Duodenal mucosa (tissue), 2 donors: ENCODE measurements around the gene ABHD6.

Experiments used
- H3K27ac ChIP-seq: one replicate; pipeline ENCODE4 v1.7.0; 2013; ENCODE audit warnings: low read depth, low read length
- H3K27me3 ChIP-seq, 2 donors: one replicate each; pipeline ENCODE4 v1.7.0; 2013; ENCODE audit warnings: low read length in 2 of 2, control low read depth in 1 of 2; ENCODE audit not compliant: insufficient read depth in 2 of 2, control insufficient read depth in 1 of 2
- H3K36me3 ChIP-seq, 2 donors: one replicate each; pipeline ENCODE4 v1.7.0; 2013; ENCODE audit warnings: low read length in 2 of 2, control low read depth in 1 of 2; ENCODE audit not compliant: insufficient read depth in 2 of 2, control insufficient read depth in 1 of 2
- H3K4me1 ChIP-seq, 2 donors: one replicate each; pipeline ENCODE4 v1.7.0; 2013; ENCODE audit warnings: low read length in 2 of 2, control low read depth in 1 of 2; ENCODE audit not compliant: insufficient read depth in 2 of 2, control insufficient read depth in 1 of 2
- H3K4me3 ChIP-seq, 2 donors: one replicate each; pipeline ENCODE4 v1.7.0; 2013; ENCODE audit warnings: low read length in 2 of 2, low read depth in 1 of 2
- H3K9ac ChIP-seq, 2 donors: one replicate each; pipeline ENCODE4 v1.7.0; 2013; ENCODE audit warnings: low read length in 2 of 2, low read depth in 1 of 2
- H3K9me3 ChIP-seq, 2 donors: one replicate each; pipeline ENCODE4 v1.7.0; 2013; ENCODE audit warnings: low read length in 2 of 2, control low read depth in 1 of 2; ENCODE audit not compliant: control insufficient read depth in 1 of 2

Gene ABHD6, protein sequence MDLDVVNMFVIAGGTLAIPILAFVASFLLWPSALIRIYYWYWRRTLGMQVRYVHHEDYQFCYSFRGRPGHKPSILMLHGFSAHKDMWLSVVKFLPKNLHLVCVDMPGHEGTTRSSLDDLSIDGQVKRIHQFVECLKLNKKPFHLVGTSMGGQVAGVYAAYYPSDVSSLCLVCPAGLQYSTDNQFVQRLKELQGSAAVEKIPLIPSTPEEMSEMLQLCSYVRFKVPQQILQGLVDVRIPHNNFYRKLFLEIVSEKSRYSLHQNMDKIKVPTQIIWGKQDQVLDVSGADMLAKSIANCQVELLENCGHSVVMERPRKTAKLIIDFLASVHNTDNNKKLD

GRCh38 chr3:58237238-58237940, at the start of gene ABHD6:
TSS of gene ABHD6 (plus strand) at chr3:58237792. CDS start at chr3:58256587, 18,795 bp downstream.
- no peaks in the 10 kb centered on the region for H3K36me3 ChIP-seq
- peak within 1 kb of the TSS; percentile 88 to 97 for H3K4me3 ChIP-seq
- peak within 1 kb of the TSS; percentile 69 for H3K27ac ChIP-seq
- peak within 1 kb of the TSS; percentile 82 to 93 for H3K9ac ChIP-seq
- peaks cover 30 to 34% of the 10 kb centered on the region in 2 donors for H3K4me1 ChIP-seq
- H3K9me3 ChIP-seq: no peaks in the 10 kb centered on the region
- no peaks in the 10 kb centered on the region for H3K27me3 ChIP-seq

- Histone ChIP-seq H3K27ac (no peak overlapping the region), H3K27me3 (no peaks in the 10 kb centered on the region), H3K4me1 (no peaks in the 10 kb centered on the region)
Measured at GRCh38 chr3:58188173-58188564, 49.4 kb upstream of the ABHD6 start.

DNA sequence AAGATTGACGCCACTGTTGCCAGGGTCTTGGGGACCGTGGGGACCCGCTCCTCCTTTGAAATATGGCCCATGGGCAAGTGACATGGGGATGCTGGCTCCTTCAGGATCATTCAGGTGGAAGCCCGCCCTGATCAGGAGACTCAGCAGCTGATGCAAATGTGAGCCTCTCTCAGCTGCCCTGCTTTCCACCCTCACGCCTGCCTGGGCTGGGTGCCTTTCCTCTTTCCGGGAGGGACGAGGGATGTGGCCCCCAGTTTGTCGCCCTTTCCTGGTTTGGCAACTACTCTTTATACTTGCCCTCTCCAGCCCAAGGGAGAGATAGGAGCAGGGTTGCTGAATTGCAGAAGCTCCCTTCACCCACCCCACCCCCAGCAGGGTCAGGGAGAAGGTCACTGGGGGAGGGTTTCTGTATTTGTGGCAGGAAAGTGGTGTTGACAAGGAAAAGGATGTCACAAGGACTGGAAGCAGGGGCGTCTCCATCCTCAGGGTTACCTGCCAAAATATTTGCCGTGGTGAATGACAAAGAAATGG, 48.6 kb upstream of the ABHD6 start:
- Histone ChIP-seq H3K36me3 (no peaks in the 10 kb centered on the region), H3K4me1 (no peaks in the 10 kb centered on the region), H3K9me3 (no peaks in the 10 kb centered on the region), H3K27me3 (no peaks in the 10 kb centered on the region), H3K4me3 (no peak overlapping the region), H3K27ac (no peak overlapping the region), H3K9ac (no peak overlapping the region)

More at GRCh38 chr3:58188173-58188564, 49.4 kb upstream of the ABHD6 start:
- H3K9ac ChIP-seq: no peak overlapping the region
- no peaks in the 10 kb centered on the region for H3K36me3 ChIP-seq
- H3K9me3 ChIP-seq: no peaks in the 10 kb centered on the region
- H3K4me3 ChIP-seq: no peak overlapping the region

GRCh38 chr3:58189691-58190090, 47.9 kb upstream of the ABHD6 start:
- Histone ChIP-seq H3K9me3 (no peaks in the 10 kb centered on the region), H3K4me1 (no peaks in the 10 kb centered on the region), H3K27ac (no peak overlapping the region), H3K27me3 (no peaks in the 10 kb centered on the region), H3K4me3 (no peak overlapping the region), H3K9ac (no peak overlapping the region), H3K36me3 (no peaks in the 10 kb centered on the region)

GRCh38 chr3:58190291-58190690, 47.3 kb upstream of the ABHD6 start:
- H3K4me3 ChIP-seq: no peak overlapping the region
- no peak overlapping the region for H3K27ac ChIP-seq
- no peak overlapping the region for H3K9ac ChIP-seq
- no peaks in the 10 kb centered on the region for H3K27me3 ChIP-seq
- H3K9me3 ChIP-seq: no peaks in the 10 kb centered on the region
- H3K36me3 ChIP-seq: no peaks in the 10 kb centered on the region
- no peaks in the 10 kb centered on the region for H3K4me1 ChIP-seq

DNA sequence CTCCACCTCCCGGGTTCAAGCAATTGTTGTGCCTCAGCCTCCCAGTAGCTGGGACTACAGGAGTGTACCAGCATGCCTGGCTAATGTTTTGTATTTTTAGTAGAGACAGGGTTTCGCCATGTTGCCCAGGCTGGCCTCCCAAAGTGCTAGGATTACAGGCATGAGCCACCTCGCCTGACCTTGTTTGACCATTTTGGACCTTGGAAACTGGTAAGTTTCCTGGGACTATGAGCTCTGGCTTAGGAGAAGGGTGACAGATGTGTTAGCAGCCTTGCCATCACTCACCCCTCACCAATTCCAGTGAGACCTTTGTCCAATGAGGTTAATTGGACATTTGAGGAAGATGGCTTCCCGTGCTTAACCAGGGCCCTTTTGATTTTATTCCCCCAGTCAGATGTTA, 46.7 kb upstream of the ABHD6 start:
- no peak overlapping the region for H3K9ac ChIP-seq
- H3K4me3 ChIP-seq: no peak overlapping the region
- H3K27ac ChIP-seq: no peak overlapping the region
- no peaks in the 10 kb centered on the region for H3K9me3 ChIP-seq
- no peaks in the 10 kb centered on the region for H3K36me3 ChIP-seq
- H3K4me1 ChIP-seq: no peaks in the 10 kb centered on the region
- no peaks in the 10 kb centered on the region for H3K27me3 ChIP-seq

- H3K27ac ChIP-seq: no peak overlapping the region
- no peak overlapping the region for H3K4me3 ChIP-seq
- no peak overlapping the region for H3K9ac ChIP-seq
- H3K9me3 ChIP-seq: no peaks in the 10 kb centered on the region
- no peaks in the 10 kb centered on the region for H3K4me1 ChIP-seq
- no peaks in the 10 kb centered on the region for H3K27me3 ChIP-seq
- H3K36me3 ChIP-seq: no peaks in the 10 kb centered on the region
Measured at GRCh38 chr3:58191361-58191991, 46.1 kb upstream of the ABHD6 start.

DNA sequence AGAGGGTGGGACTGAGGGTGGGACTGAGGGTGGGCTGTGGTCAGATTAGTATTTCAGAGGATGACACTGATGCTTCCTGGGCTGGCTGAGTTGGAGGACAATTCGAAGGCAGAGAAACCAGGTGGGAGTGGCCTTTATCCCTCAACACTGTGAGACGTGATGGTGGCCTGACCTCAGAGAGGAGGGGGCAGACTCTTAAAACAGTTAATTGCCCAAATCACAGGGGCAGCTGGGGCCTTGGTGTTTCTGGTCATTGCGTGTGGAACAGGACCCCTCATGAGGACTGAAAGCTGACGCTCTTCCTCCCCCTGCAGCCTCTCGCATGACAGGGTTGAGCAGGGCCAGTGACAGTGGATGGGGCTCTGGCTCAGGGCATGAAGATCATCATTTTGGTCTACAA, 45.5 kb upstream of the ABHD6 start:
- Histone ChIP-seq H3K36me3 (no peaks in the 10 kb centered on the region), H3K27ac (no peak overlapping the region), H3K9me3 (no peaks in the 10 kb centered on the region)

DNA sequence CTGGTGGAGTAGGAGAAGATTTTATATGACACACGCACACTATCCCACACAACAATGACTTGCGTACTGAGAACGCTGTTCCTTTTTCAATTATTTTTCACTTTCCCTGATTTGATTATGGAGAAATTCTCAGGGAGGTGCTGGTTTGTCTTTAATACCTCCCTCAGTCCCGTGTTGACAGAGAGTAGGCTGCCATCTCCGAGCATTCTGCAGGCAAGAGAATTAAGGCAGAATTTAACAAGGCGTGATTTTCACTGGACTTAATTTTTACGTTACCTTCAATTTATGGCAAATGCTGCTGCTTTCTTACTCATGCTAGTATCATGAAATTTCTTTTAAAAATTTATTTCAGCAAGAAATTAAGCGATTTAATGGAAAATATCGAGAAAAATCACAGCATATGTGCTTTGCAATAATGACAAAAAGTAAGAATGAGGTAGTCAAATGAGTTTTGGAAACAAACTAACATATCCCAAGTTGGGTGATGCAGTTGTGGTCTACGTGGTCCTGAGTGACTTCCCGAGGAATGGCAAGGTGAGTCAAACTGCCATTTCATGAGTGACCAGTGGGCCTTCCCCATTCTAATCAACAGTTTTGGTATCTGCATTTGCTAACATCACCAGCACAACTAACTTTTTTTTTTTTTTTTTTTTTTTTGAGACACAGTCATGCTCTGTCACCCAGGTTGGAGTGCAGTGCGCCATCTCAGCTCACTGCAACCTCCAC, 43.7 kb upstream of the ABHD6 start:
- H3K36me3 ChIP-seq: no peaks in the 10 kb centered on the region
- no peaks in the 10 kb centered on the region for H3K27me3 ChIP-seq
- no peak overlapping the region for H3K4me3 ChIP-seq
- H3K4me1 ChIP-seq: peaks cover 0 to 3% of the 10 kb centered on the region in 2 donors
- no peak overlapping the region for H3K9ac ChIP-seq
- no peak overlapping the region for H3K27ac ChIP-seq
- no peaks in the 10 kb centered on the region for H3K9me3 ChIP-seq

More for the DNA sequence above, 45.5 kb upstream of the ABHD6 start:
- Histone ChIP-seq H3K4me1 (peaks cover 0 to 3% of the 10 kb centered on the region in 2 donors), H3K9ac (no peak overlapping the region), H3K4me3 (no peak overlapping the region), H3K27me3 (no peaks in the 10 kb centered on the region)
